GM12874 (cell line): Measurements from ENCODE around the gene MDFIC2.

Source experiments
- CTCF ChIP-seq: IDR thresholded peaks from 2 replicates; pipeline ENCODE4 v1.5.1; 2011; ENCODE audit warnings: low read depth, mild to moderate bottlenecking, control low read depth, low read length, moderate library complexity; ENCODE audit not compliant: insufficient read depth

Gene MDFIC2

GRCh38 chr3:70315021-70315420 lies 2.6 kb upstream of the MDFIC2 start:
- TF ChIP-seq CTCF: no peak

GRCh38 chr3:70310809-70311208 lies 1.6 kb downstream of the MDFIC2 start:
- TF ChIP-seq CTCF: no peak

GRCh38 chr3:70309591-70309990 lies 2.8 kb downstream of the MDFIC2 start:
- TF ChIP-seq CTCF: no peak

GRCh38 chr3:70308760-70309159 lies 3.7 kb downstream of the MDFIC2 start:
- 0 out of 2 replicates have a peak, but pooled peaks have one; percentile 5 for TF ChIP-seq CTCF

- no peak for TF ChIP-seq CTCF
These were observed 5.7 kb downstream of the MDFIC2 start for GRCh38 chr3:70306736-70307135.

- TF ChIP-seq CTCF: no peak
These were observed 14.1 kb downstream of the MDFIC2 start for GRCh38 chr3:70298385-70298784.

- no peak for TF ChIP-seq CTCF
These were observed 21.3 kb downstream of the MDFIC2 start for GRCh38 chr3:70291097-70291482.

GRCh38 chr3:70281663-70282062 lies 30.8 kb downstream of the MDFIC2 start:
- no peak for TF ChIP-seq CTCF
